Adrenal gland (tissue), 5 donors: ENCODE measurements around the gene UBXN1.
"Not testable (repeated sequence)": the region's sequence is repeated elsewhere in the genome, so short reads cannot be mapped to it uniquely, and the experiment has no call there.

Source experiments
- POLR2A ChIP-seq, 2 donors: fragments of 450-650 bp; IDR thresholded peaks; one replicate each; pipeline ENCODE4 v1.6.1; 2017; ENCODE audit warnings: antibody characterized with exemption in 2 of 2, mild to moderate bottlenecking in 2 of 2, moderate library complexity in 1 of 2
- TF ChIP-seq, protein P1 (sequence below), 6 experiments: fragments of 450-650 bp in 4 of 6; fragments of 200-600 bp in 2 of 6; sonication (generic) in 1 of 6; IDR thresholded peaks; 1 replicate in 5 of 6; 2 replicates in 1 of 6; pipeline versions ENCODE4 v1.5.1 to v1.8.0; 2016 to 2021; ENCODE audit warnings: antibody characterized with exemption in 6 of 6, mild to moderate bottlenecking in 2 of 6, moderate library complexity in 1 of 6
- donor health status: DM: no; HTN: no; CAD: no.

DNA sequence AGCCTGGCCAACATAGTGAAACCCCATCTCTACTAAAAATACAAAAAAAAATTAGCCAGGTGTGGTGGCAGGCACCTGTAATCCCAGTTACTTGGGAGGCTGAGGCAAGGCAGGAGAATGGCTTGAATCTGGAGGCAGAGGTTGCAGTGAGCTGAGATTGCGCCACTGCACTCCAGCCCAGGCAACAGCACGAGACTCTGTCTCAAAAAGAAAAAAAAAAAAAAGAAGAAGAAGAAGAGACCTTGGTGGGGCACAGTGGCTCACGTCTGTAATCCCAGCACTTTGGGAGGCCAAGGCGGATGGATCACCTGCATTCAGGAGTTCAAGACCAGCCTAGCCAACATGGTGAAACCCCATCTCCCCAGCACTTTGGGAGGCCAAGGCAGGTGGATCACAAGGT is 25.0 kb upstream of the UBXN1 start:
- TF ChIP-seq, protein P1, sequence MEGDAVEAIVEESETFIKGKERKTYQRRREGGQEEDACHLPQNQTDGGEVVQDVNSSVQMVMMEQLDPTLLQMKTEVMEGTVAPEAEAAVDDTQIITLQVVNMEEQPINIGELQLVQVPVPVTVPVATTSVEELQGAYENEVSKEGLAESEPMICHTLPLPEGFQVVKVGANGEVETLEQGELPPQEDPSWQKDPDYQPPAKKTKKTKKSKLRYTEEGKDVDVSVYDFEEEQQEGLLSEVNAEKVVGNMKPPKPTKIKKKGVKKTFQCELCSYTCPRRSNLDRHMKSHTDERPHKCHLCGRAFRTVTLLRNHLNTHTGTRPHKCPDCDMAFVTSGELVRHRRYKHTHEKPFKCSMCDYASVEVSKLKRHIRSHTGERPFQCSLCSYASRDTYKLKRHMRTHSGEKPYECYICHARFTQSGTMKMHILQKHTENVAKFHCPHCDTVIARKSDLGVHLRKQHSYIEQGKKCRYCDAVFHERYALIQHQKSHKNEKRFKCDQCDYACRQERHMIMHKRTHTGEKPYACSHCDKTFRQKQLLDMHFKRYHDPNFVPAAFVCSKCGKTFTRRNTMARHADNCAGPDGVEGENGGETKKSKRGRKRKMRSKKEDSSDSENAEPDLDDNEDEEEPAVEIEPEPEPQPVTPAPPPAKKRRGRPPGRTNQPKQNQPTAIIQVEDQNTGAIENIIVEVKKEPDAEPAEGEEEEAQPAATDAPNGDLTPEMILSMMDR (IDR thresholded peaks at IDR 0.05) = not testable (repeated sequence)
- not testable (repeated sequence) for TF ChIP-seq POLR2A (IDR thresholded peaks at IDR 0.05)
